Transverse colon (tissue), 4 donors: ENCODE results near the gene NCF2. TPM values are rescaled to one million over a fixed set of nuclear protein-coding genes. Genes with fewer than 3 reads are reported as not detected.
"Not testable (repeated sequence)": the region's sequence is repeated elsewhere in the genome, so short reads cannot be mapped to it uniquely, and the experiment has no call there.

Source experiments
- DNase-seq: peaks from one replicate; pipeline ENCODE4 v3.0.0-alpha.2; 2019
- H3K27ac ChIP-seq, 4 donors: fragments of 200-600 bp; sonication (generic); 2 replicates each; pipeline ENCODE4 v1.5.1; 2016 to 2018; ENCODE audit warnings: inconsistent platforms in 4 of 4
- H3K27me3 ChIP-seq: fragments of 200-600 bp; sonication (generic); 2 replicates; pipeline ENCODE4 v1.5.1; 2017; ENCODE audit warnings: inconsistent platforms
- H3K36me3 ChIP-seq, 4 donors: fragments of 200-600 bp; sonication (generic); 2 replicates each; pipeline ENCODE4 v1.5.1; 2017 to 2019; ENCODE audit warnings: inconsistent platforms in 4 of 4
- H3K4me1 ChIP-seq, 4 donors: fragments of 200-600 bp; sonication (generic); 2 replicates each; pipeline ENCODE4 v1.5.1; 2017 to 2020; ENCODE audit warnings: inconsistent platforms in 4 of 4
- H3K4me3 ChIP-seq, 4 donors: fragments of 200-600 bp; sonication (generic); 1 replicate in 1 of 4; 2 replicates in 3 of 4; pipeline versions ENCODE4 v1.5.1 to v1.6.1; 2017 to 2019; ENCODE audit warnings: inconsistent platforms in 4 of 4
- H3K9me3 ChIP-seq, 2 donors: fragments of 200-600 bp; sonication (generic); 2 replicates each; pipeline ENCODE4 v1.5.1; 2017 to 2019; ENCODE audit warnings: inconsistent platforms in 2 of 2
- EP300 ChIP-seq: sonication (generic); formaldehyde crosslinking; IDR thresholded peaks from one replicate; pipeline ENCODE4 v1.6.1; 2017; ENCODE audit warnings: antibody characterized with exemption, low read depth
- POLR2A ChIP-seq: fragments of 450-650 bp; IDR thresholded peaks from one replicate; pipeline ENCODE4 v1.6.1; 2016; ENCODE audit warnings: antibody characterized with exemption, mild to moderate bottlenecking, moderate library complexity
- POLR2AphosphoS5 ChIP-seq, 3 donors: sonication (generic); formaldehyde crosslinking; IDR thresholded peaks; one replicate each; pipeline ENCODE4 v1.6.1; 2016; ENCODE audit warnings: antibody characterized with exemption in 3 of 3
- WGBS, 2 donors: methylation state at CpG; one replicate each; pipeline ENCODE4 v1.1.5; 2018; ENCODE audit warnings: low coverage in 1 of 2; 5-methylcytosine and 5-hydroxymethylcytosine counted together
- in situ Hi-C, 4 donors: fragments of 200-750 bp; cut with MboI; loops; one replicate each; pipeline versions ENCODE4 v1.15.0 to v1.15.1; 2017; ENCODE audit warnings: low sequenced_read_pairs in 3 of 4, low pct_ligation_motif_present in 1 of 4, low pct_unique_long_range_greater_than_20kb in 1 of 4
- intact Hi-C: fragments of 100-400 bp; cut with DNase I; formaldehyde crosslinking; loops from one replicate; pipeline ENCODE4 v1.15.1; 2023; ENCODE audit warnings: low total_unique reads
- total RNA-seq, 4 donors: library from RNA; depleted of rRNA; stranded (reverse); fragments of >200 nt; gene quantifications; one replicate each; pipeline ENCODE4 v1.1.0, GENCODE V29; 2016
- TF ChIP-seq, protein P1 (sequence below), 5 experiments: fragments of 200-600 bp in 3 of 5; fragments of 450-650 bp in 2 of 5; sonication (generic) in 3 of 5; IDR thresholded peaks; 1 replicate in 2 of 5; 2 replicates in 3 of 5; pipeline ENCODE4 v1.5.1; 2016 to 2017; ENCODE audit warnings: antibody characterized with exemption in 5 of 5, inconsistent platforms in 3 of 5, mild to moderate bottlenecking in 2 of 5, moderate library complexity in 1 of 5

The NCF2 gene
- total RNA-seq, 4 donors from 2014 or later: 3.8 to 12.7 (median 5.6) TPM

DNA sequence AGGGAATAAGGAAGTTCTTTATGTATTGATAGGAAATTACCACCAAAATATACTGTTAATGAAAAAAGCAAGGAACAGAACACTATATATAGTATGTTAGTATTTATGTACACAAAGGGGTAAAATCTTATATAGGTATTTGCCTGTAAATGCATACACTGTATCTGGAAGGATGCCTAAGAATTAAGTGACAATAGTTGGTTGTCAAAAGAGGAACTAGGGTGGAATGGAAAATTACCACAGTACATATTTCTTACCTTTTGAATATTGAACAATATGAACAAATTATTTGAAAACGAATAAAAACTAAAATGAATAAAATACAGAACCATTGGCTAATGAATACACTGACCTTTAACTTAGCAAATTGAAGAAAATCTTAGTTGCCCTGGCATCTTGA, 31.8 kb upstream of the NCF2 start:
- Histone ChIP-seq H3K4me1 (peaks cover 5 to 20% (median 8%) of the 10 kb centered on the region in 4 donors), H3K36me3 (peaks cover 0 to 11% (median 4%) of the 10 kb centered on the region in 4 donors), H3K27ac (no peak overlapping the region), H3K9me3 (no peaks in the 10 kb centered on the region), H3K4me3 (no peak overlapping the region), H3K27me3 (no peaks in the 10 kb centered on the region)
- intact Hi-C loops (loop anchor here (10.0 kb wide), 1 partner anchor 337 kb away; no protein-coding TSS in a partner anchor), in situ Hi-C loops (loop anchor here in 1 of 4 donors (10.0 kb wide), 1 partner anchor 347 kb away; no protein-coding TSS in a partner anchor)
- TF ChIP-seq POLR2AphosphoS5 (IDR thresholded peaks at IDR 0.05) (no peak), POLR2A (no peak), EP300 (no peak)
- TF ChIP-seq, protein P1, sequence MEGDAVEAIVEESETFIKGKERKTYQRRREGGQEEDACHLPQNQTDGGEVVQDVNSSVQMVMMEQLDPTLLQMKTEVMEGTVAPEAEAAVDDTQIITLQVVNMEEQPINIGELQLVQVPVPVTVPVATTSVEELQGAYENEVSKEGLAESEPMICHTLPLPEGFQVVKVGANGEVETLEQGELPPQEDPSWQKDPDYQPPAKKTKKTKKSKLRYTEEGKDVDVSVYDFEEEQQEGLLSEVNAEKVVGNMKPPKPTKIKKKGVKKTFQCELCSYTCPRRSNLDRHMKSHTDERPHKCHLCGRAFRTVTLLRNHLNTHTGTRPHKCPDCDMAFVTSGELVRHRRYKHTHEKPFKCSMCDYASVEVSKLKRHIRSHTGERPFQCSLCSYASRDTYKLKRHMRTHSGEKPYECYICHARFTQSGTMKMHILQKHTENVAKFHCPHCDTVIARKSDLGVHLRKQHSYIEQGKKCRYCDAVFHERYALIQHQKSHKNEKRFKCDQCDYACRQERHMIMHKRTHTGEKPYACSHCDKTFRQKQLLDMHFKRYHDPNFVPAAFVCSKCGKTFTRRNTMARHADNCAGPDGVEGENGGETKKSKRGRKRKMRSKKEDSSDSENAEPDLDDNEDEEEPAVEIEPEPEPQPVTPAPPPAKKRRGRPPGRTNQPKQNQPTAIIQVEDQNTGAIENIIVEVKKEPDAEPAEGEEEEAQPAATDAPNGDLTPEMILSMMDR (IDR thresholded peaks at IDR 0.05): no peak
- DNase-seq: no peak
- 59 to 76% methylated on average over 1 of the region's 1 CpG for WGBS, 2 donors

- 79 to 88% methylated on average over 2 of the region's 2 CpGs for WGBS, 2 donors
- no peak for TF ChIP-seq POLR2A
- Histone ChIP-seq H3K27ac (no peak overlapping the region), H3K4me1 (peaks cover 0 to 5% (median 2%) of the 10 kb centered on the region in 4 donors), H3K9me3 (no peaks in the 10 kb centered on the region), H3K36me3 (peaks cover 0 to 7% (median 2%) of the 10 kb centered on the region in 4 donors), H3K27me3 (no peaks in the 10 kb centered on the region), H3K4me3 (no peak overlapping the region)
- intact Hi-C loops: loop anchor here (10.0 kb wide), 1 partner anchor 336 kb away; no protein-coding TSS in a partner anchor
- in situ Hi-C loops: loop anchor here in 1 of 4 donors (10.0 kb wide), 1 partner anchor 346 kb away; no protein-coding TSS in a partner anchor
- no peak for DNase-seq
Observed at GRCh38 chr1:183620311-183620710, 30.1 kb upstream of the NCF2 start.

DNA sequence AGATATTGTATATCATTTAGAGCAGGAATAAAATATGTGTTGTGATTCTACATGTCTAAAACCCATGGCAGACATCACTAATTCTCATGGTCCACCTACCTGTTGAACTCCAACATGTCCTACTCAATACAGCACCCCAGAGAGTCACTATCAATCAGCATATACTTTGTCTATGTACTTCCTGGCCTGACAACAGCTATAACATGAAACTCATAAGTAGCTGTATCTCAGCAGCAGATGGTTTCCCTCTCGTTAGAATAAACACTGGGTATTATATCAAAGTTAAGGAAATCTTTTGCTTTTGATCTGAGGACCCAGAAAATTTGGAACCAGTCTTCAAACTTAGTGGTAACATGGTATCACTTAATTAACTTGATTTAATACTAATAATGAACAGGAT, 29.5 kb upstream of the NCF2 start:
- in situ Hi-C loops: loop anchor here in 1 of 4 donors (10.0 kb wide), 1 partner anchor 345 kb away; no protein-coding TSS in a partner anchor
- peaks cover 0 to 5% (median 2%) of the 10 kb centered on the region in 4 donors for H3K4me1 ChIP-seq
- TF ChIP-seq POLR2A (no peak), EP300 (no peak), POLR2AphosphoS5 (IDR thresholded peaks at IDR 0.05) (no peak)
- no peak overlapping the region for H3K4me3 ChIP-seq
- intact Hi-C loops: loop anchor here (10.0 kb wide), 1 partner anchor 335 kb away; no protein-coding TSS in a partner anchor
- no peak overlapping the region for H3K27ac ChIP-seq
- DNase-seq: no peak
- peaks cover 0 to 4% (median 2%) of the 10 kb centered on the region in 4 donors for H3K36me3 ChIP-seq
- no peaks in the 10 kb centered on the region for H3K27me3 ChIP-seq
- no peaks in the 10 kb centered on the region for H3K9me3 ChIP-seq
- WGBS, 2 donors: 77% methylated on average over 1 of the region's 1 CpG; no CpG with 5 or more reads in 1 of the 2 donors

GRCh38 chr1:183618202-183618601, 27.9 kb upstream of the NCF2 start:
- DNase-seq, H3K27me3 ChIP-seq, H3K4me1 ChIP-seq, H3K27ac ChIP-seq, in situ Hi-C loops, H3K9me3 ChIP-seq, H3K4me3 ChIP-seq, H3K36me3 ChIP-seq, intact Hi-C loops: not testable (repeated sequence)
- WGBS, 2 donors: 60 to 90% methylated on average over 1 to 5 of the region's 5 CpGs

- H3K27me3 ChIP-seq, DNase-seq, H3K27ac ChIP-seq, H3K4me3 ChIP-seq, H3K9me3 ChIP-seq, in situ Hi-C loops, intact Hi-C loops, H3K36me3 ChIP-seq: not testable (repeated sequence)
- 93% methylated on average over 3 of the region's 3 CpGs; no CpG with 5 or more reads in 1 of the 2 donors for WGBS, 2 donors
- H3K4me1 ChIP-seq: peaks cover 7 to 25% (median 15%) of the 10 kb centered on the region in 4 donors
Observed at GRCh38 chr1:183612975-183613374, 22.7 kb upstream of the NCF2 start.

DNA sequence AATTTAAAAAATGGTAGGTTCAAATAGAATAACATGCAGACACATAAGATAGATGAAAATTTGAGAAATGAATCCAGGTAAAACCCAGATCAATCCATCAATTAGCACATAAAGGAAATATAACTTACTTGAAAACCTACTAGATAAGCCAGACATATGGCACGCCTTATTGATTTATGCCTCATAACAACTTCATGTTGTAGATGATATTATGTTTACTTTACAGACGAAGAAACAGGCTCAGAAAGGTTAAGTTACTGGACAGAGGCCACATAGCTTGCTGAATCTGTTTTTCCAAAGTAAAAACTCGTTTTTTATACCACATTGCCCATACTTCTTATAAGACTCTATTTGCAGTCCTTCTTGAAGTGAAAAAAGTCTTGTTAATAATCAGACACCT, 22.1 kb upstream of the NCF2 start:
- no peak for DNase-seq
- Histone ChIP-seq H3K27ac (no peak overlapping the region), H3K4me3 (no peak overlapping the region), H3K27me3 (no peaks in the 10 kb centered on the region), H3K4me1 (peaks cover 7 to 25% (median 15%) of the 10 kb centered on the region in 4 donors), H3K36me3 (no peaks in the 10 kb centered on the region), H3K9me3 (no peaks in the 10 kb centered on the region)
- WGBS, 2 donors: 53 to 76% methylated on average over 3 of the region's 3 CpGs
- in situ Hi-C loops (no loop called here), intact Hi-C loops (no loop called here)
- TF ChIP-seq POLR2A: no peak
